Lung (tissue), 12 donors: ENCODE results near the gene PKNOX1. TPM values are rescaled to one million over a fixed set of nuclear protein-coding genes. Genes with fewer than 3 reads are reported as not detected.

ENCODE experiments used
- ATAC-seq: fragments of 200-7000 bp; cut with Tn5 transposase; one replicate; pipeline ENCODE4 v1.9.1; 2020; ENCODE audit warnings: moderate number of reproducible peaks; ENCODE audit not compliant: insufficient read depth, low FRiP score
- DNase-seq, 3 donors: peaks; one replicate each; pipeline ENCODE4 v3.0.0-alpha.2; 2013 to 2017
- H3K27ac ChIP-seq, 2 donors: one replicate each; pipeline ENCODE4 v1.5.1; 2013; ENCODE audit warnings: mild to moderate bottlenecking in 2 of 2, moderate library complexity in 2 of 2, control low read depth in 1 of 2, inconsistent platforms in 1 of 2, low read depth in 1 of 2, low read length in 1 of 2
- H3K27me3 ChIP-seq, 3 donors: one replicate each; pipeline ENCODE4 v1.5.1; 2013; ENCODE audit warnings: low read length in 2 of 3; ENCODE audit not compliant: control insufficient read depth in 3 of 3, insufficient read depth in 3 of 3
- H3K36me3 ChIP-seq, 4 donors: one replicate each; pipeline ENCODE4 v1.5.1; 2013; ENCODE audit warnings: low read length in 4 of 4, mild to moderate bottlenecking in 1 of 4, moderate library complexity in 1 of 4; ENCODE audit not compliant: control insufficient read depth in 4 of 4, insufficient read depth in 4 of 4
- H3K4me1 ChIP-seq, 5 donors: one replicate each; pipeline ENCODE4 v1.5.1; 2013; ENCODE audit warnings: low read length in 5 of 5, mild to moderate bottlenecking in 2 of 5, moderate library complexity in 1 of 5; ENCODE audit not compliant: control insufficient read depth in 5 of 5, insufficient read depth in 5 of 5
- H3K4me3 ChIP-seq: one replicate; pipeline ENCODE4 v1.5.1; 2013; ENCODE audit warnings: mild to moderate bottlenecking, control low read depth, moderate library complexity
- H3K9ac ChIP-seq, 2 donors: one replicate each; pipeline ENCODE4 v1.5.1; 2013; ENCODE audit warnings: low read length in 2 of 2, control low read depth in 1 of 2; ENCODE audit not compliant: insufficient read depth in 1 of 2
- H3K9me3 ChIP-seq, 4 donors: one replicate each; pipeline ENCODE4 v1.5.1; 2013; ENCODE audit warnings: low read length in 3 of 4, mild to moderate bottlenecking in 1 of 4, moderate library complexity in 1 of 4; ENCODE audit not compliant: control insufficient read depth in 4 of 4, insufficient read depth in 3 of 4
- WGBS, 2 donors: extraction: QIAGEN DNeasy Blood & Tissue Kit; methylation state at CpG; one replicate each; pipeline ENCODE4 v1.1.7; 2013; 5-methylcytosine and 5-hydroxymethylcytosine counted together
- polyA plus RNA-seq, 2 donors: library from polyadenylated mRNA; stranded (reverse); fragments of 200-250 nt; gene quantifications; one replicate each; pipeline ENCODE4 v1.2.1, GENCODE V29; 2013
- total RNA-seq, 2 donors: library from RNA; depleted of rRNA in 1 of 2; stranded (reverse); fragments of >200 nt in 1 of 2; gene quantifications; one replicate each; pipeline ENCODE4 v1.2.1, GENCODE V29; 2014 to 2021
- TF ChIP-seq, protein P1 (sequence below): IDR thresholded peaks from 2 replicates; pipeline ENCODE4 v1.5.1; 2012; ENCODE audit warnings: mild to moderate bottlenecking; ENCODE audit errors: control extremely low read depth, extremely low read depth
- donor health status: control.
- donor health status: control.
- donor health status: Bipolar disorder and iron deficiency.
- donor health status: healthy.
- donor health status: DM: yes; HTN: yes; CAD: no.

Gene PKNOX1
- total and polyA plus RNA-seq, 4 donors, result 9.6 to 40.4 (median 14.2) TPM

- Histone ChIP-seq H3K27ac (no peak overlapping the region), H3K9me3 (no peaks in the 10 kb centered on the region), H3K4me1 (no peaks in the 10 kb centered on the region), H3K9ac (no peak overlapping the region), H3K36me3 (peaks cover 0 to 44% (median 30%) of the 10 kb centered on the region in 4 donors), H3K27me3 (no peaks in the 10 kb centered on the region), H3K4me3 (no peak overlapping the region)
- WGBS, 2 donors, result 89 to 98% methylated on average over 8 to 10 of the region's 10 CpGs
- ATAC-seq (no peak), DNase-seq (no peak)
- TF ChIP-seq, protein P1, sequence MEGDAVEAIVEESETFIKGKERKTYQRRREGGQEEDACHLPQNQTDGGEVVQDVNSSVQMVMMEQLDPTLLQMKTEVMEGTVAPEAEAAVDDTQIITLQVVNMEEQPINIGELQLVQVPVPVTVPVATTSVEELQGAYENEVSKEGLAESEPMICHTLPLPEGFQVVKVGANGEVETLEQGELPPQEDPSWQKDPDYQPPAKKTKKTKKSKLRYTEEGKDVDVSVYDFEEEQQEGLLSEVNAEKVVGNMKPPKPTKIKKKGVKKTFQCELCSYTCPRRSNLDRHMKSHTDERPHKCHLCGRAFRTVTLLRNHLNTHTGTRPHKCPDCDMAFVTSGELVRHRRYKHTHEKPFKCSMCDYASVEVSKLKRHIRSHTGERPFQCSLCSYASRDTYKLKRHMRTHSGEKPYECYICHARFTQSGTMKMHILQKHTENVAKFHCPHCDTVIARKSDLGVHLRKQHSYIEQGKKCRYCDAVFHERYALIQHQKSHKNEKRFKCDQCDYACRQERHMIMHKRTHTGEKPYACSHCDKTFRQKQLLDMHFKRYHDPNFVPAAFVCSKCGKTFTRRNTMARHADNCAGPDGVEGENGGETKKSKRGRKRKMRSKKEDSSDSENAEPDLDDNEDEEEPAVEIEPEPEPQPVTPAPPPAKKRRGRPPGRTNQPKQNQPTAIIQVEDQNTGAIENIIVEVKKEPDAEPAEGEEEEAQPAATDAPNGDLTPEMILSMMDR, result no peak
These were observed 44.2 kb downstream of the PKNOX1 start for GRCh38 chr21:43018519-43018918.

DNA sequence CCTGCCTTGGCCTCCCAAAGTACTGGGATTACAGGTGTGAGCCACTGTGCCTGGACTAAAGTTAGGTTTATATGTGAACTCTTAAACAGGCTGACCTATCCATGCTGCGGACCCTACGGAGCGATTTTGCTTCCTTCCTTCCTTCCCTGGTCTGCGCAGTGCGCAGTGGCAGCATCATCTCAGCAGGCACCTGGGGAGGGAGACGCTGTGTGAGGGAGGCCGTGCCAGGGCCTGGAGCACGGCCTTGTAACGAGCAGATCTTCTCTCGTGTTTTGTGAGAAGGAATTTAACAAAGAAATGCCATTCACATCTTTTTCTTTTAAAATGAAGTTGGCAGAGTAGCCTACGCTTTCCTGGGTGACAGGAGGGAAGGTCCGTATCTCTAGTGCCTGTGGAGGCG, 45.8 kb downstream of the PKNOX1 start:
- H3K27me3 ChIP-seq, result no peaks in the 10 kb centered on the region
- no peaks in the 10 kb centered on the region for H3K9me3 ChIP-seq
- WGBS, 2 donors, result 92 to 99% methylated on average over 13 of the region's 13 CpGs
- ATAC-seq, result no peak
- no peak overlapping the region for H3K27ac ChIP-seq
- H3K9ac ChIP-seq, result no peak overlapping the region
- no peak for DNase-seq
- TF ChIP-seq, protein P1, result no peak
- peaks cover 4 to 50% (median 29%) of the 10 kb centered on the region in 4 donors for H3K36me3 ChIP-seq
- no peaks in the 10 kb centered on the region for H3K4me1 ChIP-seq
- H3K4me3 ChIP-seq, result no peak overlapping the region

DNA sequence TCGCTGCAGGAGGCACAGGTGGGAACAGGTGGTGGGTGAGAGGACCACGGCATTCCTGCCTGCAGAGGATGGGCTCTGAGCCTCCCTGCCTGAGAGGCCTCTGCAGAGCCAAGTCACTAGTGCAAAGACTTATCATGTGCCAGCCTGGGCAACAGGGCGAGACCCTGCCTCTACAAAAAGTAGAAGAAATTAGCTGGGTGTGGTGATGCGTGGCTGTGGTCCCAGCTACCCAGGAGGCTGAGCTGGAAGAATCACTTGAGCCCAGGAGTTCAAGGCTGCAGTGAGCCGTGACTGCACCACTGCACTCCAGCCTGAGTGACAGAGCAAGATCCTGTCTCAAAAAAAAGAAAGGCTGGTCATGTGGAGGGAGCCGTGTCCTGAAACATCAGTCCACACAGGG, 46.4 kb downstream of the PKNOX1 start:
- DNase-seq (no peak), ATAC-seq (no peak)
- no peaks in the 10 kb centered on the region for H3K27me3 ChIP-seq
- no peaks in the 10 kb centered on the region for H3K4me1 ChIP-seq
- H3K27ac ChIP-seq, result no peak overlapping the region
- H3K36me3 ChIP-seq, result peaks cover 4 to 51% (median 32%) of the 10 kb centered on the region in 4 donors
- TF ChIP-seq, protein P1, result no peak
- H3K9me3 ChIP-seq, result no peaks in the 10 kb centered on the region
- no peak overlapping the region for H3K9ac ChIP-seq
- WGBS, 2 donors, result 92 to 95% methylated on average over 6 of the region's 6 CpGs
- H3K4me3 ChIP-seq, result no peak overlapping the region

DNA sequence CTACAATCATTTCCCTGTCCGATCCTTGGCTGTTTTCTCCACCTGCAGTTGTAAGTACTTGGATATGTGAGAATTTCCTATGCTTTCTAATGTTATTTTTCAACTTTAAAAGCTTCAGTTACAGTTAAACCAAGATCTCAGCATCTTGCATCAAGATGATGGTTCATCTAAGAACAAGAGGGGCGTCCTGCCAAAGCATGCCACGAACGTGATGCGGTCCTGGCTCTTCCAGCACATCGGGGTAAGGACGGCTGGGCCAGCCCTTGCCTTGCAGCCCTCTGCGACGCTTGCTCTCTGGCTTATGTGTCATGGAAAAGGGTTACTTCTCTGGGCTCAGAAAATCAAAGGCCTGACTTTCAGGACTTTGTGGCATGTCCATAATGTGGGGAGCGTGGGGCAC, 46.8 kb downstream of the PKNOX1 start:
- Histone ChIP-seq H3K9ac (no peak overlapping the region), H3K36me3 (peaks cover 4 to 49% (median 31%) of the 10 kb centered on the region in 4 donors), H3K4me1 (no peaks in the 10 kb centered on the region), H3K27me3 (no peaks in the 10 kb centered on the region), H3K4me3 (no peak overlapping the region), H3K27ac (no peak overlapping the region), H3K9me3 (no peaks in the 10 kb centered on the region)
- TF ChIP-seq, protein P1, result no peak
- ATAC-seq, result no peak
- 95 to 98% methylated on average over 10 of the region's 10 CpGs for WGBS, 2 donors
- DNase-seq, result no peak
